Activated T-helper 1 cell treated with anti-CD3 and anti-CD28 coated beads, Interleukin-2, amount 50 U/mL, for 16 hours (primary cell): ENCODE results near the gene KCNQ2.

ENCODE experiments used
- DNase-seq, 2 donors: peaks; one replicate each; pipeline ENCODE4 v3.0.0-alpha.2; 2020; ENCODE audit warnings: low read depth in 1 of 2, low spot score in 1 of 2

The KCNQ2 gene

GRCh38 chr20:63417738-63418120 lies 54.7 kb downstream of the KCNQ2 start:
- no peak for DNase-seq

- DNase-seq = no peak
Measured at GRCh38 chr20:63417097-63417737, 55.2 kb downstream of the KCNQ2 start.

- DNase-seq = no peak
Measured at GRCh38 chr20:63416631-63417030, 55.8 kb downstream of the KCNQ2 start.

- no peak for DNase-seq
Measured at GRCh38 chr20:63415647-63416391, 56.6 kb downstream of the KCNQ2 start.

- no peak for DNase-seq
Measured at GRCh38 chr20:63414720-63415430, 57.6 kb downstream of the KCNQ2 start.

GRCh38 chr20:63413963-63414684 lies 58.3 kb downstream of the KCNQ2 start:
- DNase-seq = no peak

GRCh38 chr20:63413323-63413722 lies 59.1 kb downstream of the KCNQ2 start:
- no peak for DNase-seq

- no peak for DNase-seq
Measured at GRCh38 chr20:63412889-63413288, 59.6 kb downstream of the KCNQ2 start.

GRCh38 chr20:63411898-63412631 lies 60.4 kb downstream of the KCNQ2 start:
- no peak for DNase-seq

GRCh38 chr20:63411151-63411897 lies 61.1 kb downstream of the KCNQ2 start:
- no peak for DNase-seq

GRCh38 chr20:63409834-63410435 lies 62.5 kb downstream of the KCNQ2 start:
- DNase-seq = no peak

- DNase-seq = no peak
Measured at GRCh38 chr20:63409066-63409833, 63.2 kb downstream of the KCNQ2 start.

- no peak for DNase-seq
Measured at GRCh38 chr20:63408684-63409046, 63.8 kb downstream of the KCNQ2 start.

- no peak for DNase-seq
Measured at GRCh38 chr20:63407928-63408683, 64.3 kb downstream of the KCNQ2 start.

GRCh38 chr20:63406617-63407245 lies 65.7 kb downstream of the KCNQ2 start:
- no peak for DNase-seq

- no peak for DNase-seq
Measured at GRCh38 chr20:63406011-63406410, 66.4 kb downstream of the KCNQ2 start.

GRCh38 chr20:63405102-63405730 lies 67.2 kb downstream of the KCNQ2 start:
- no peak for DNase-seq
